Lung microvascular endothelial cell (primary cell): ENCODE data around the gene UPP2. TPM values are rescaled to one million over a fixed set of nuclear protein-coding genes. Genes with fewer than 3 reads are reported as not detected.

ENCODE experiments used
- DNase-seq, 2 donors: peaks; one replicate each; pipeline versions ENCODE4 v3.0.0 to v3.0.0-alpha.2; 2010; ENCODE audit warnings: low read depth in 2 of 2
- total RNA-seq: library from RNA; depleted of rRNA; stranded (reverse); fragments of >200 nt; gene quantifications from 2 replicates; pipeline ENCODE4 v1.2.1, GENCODE V29; 2014

The UPP2 gene
- total RNA-seq, result not detected in 2 replicates

DNA sequence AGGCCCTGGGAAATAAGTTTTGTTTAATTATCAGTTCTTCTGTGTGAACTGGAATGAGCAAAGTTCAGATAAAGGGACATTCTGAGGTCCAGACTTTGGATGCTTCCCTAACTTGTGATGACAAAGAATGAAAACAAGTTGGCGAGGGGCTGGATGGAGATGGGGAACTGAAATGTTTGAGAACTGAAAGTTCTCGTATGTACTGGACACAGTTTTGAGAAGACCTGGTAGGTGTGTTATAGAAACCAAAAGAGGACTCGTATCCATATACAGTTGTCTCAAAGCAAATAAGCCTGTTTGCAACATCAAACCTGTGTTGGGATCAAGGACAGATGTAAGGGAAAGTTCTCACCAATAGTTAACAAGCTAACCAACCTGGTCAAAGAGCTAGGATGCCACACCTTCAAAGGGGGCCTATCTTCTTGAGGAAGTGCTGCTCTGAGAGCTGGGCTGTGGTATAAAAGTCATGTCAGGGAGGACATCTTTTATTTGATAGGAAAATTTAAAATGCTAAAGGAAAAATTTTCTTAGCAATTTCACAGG lies at the start of gene UPP2:
Gene UPP2 (plus strand): TSS at position 493 of the 543 bp plus-strand sequence. CDS start 188 bp downstream, outside the sequence.
- no peak for DNase-seq

DNA sequence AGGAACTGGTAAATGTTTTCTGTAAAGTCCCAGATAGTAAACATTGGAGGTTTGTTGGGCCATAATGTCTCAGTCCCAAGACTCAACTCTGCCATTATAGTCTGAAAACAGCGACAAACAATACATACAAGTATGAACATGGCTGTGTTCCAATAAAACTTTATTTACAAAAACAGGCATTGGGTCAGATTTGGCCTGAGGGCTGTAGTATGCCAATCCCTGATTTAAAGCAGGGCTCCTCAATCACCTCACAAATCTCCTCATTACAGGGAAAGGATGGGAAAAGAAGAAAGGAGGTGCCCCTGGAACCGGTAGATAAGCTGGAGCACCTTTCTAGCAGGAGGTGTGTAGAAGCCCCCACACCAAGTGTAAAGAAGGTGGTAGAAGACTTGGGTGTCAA lies 48.9 kb upstream of the UPP2 start:
- DNase-seq, result no peak

DNA sequence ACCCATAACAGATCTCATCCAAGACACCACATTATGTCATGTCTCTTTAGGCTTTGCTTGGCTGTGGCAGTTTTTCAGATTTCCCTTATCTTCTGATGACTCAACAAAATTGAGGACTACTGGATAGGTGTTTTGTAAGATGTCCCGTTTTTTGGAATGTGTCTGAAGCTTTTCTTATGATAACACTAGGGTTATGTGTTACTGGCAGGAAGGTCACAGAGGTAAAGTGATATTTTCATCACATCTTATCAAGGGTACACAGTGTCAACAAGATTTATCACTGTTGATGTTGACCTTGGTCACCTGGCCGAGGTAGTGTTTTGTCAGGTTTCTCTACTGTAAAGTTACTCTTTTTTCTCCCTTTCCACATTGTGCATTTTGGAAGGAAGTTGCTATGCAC lies 44.8 kb upstream of the UPP2 start:
- no peak for DNase-seq

DNA sequence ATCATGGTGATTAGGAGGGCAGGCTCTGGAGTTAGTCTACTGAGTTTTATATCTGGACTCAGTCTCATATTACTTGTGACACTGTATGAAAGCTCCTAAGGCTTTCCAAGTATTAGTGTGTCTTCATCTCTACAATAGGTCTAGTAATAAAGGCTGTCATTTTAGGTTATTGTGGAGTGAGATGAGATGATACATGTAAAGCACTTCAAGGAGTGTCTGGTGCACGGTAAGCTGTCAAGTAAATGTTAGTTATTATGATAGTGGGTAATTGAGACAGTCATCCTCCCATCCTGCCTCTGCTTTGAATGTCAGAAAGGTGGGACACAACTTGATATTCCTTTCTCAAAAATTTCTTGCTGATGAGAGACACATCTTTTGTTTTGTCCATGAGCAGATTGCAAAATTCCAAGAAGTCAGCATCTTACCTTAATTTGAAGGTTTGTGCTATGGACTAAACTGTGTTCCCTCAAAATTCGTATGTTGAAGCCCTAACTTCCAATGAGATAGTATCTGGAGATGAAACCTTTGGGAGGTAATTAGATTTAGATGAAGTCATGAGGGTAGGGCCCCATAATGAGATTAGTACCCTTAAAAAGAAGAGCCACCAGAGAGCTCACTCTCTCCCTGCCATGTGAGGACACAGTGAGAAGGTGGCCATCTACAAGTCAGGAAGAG lies 41.4 kb upstream of the UPP2 start:
- DNase-seq, result no peak

DNA sequence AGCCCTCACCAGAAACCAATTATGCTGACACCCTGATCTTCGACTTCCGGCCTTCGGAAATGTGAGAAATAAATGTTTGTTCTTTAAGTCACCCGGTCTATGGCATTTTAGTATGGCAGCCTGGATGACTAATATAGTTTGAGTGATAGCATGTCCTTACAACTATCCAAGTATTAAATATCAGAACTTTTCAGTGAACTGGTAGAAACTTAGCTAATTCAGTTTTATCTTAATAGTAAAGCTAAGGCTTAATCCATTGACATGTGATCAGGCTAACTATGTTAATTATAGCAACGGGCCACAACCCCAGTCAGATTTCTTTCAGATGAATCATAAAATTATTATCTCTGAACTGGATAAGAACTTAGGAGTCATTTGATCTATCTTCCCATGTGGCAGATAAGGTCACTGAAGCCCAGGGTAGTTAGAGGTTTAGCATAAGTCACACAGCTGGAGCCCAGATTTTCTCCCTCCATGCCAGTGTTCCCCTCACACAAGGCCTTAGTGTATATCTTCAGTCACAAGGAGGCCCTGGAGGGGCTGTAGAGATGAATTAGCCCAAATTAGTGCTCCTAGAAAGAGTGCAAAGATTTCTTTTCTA lies 40.7 kb upstream of the UPP2 start:
- no peak for DNase-seq

DNA sequence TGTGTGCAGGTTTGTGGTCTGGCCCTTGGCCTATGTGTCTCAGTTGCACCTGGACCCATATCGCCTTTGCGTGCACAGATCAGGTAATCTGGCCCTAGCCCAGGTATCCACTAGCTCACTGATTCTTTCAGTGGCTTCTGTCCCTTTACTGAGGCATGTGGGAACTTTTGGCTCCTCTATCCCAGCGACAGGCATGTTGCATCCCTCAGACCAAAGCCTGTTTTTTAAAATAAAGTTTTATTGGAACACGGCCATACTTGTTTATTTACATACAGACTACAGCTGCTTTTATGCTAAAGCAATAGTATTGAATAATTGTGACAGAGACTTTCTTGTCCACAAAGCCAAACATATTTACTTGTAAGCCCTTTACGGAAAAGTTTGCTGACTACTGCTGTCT lies 39.9 kb upstream of the UPP2 start:
- no peak for DNase-seq

DNA sequence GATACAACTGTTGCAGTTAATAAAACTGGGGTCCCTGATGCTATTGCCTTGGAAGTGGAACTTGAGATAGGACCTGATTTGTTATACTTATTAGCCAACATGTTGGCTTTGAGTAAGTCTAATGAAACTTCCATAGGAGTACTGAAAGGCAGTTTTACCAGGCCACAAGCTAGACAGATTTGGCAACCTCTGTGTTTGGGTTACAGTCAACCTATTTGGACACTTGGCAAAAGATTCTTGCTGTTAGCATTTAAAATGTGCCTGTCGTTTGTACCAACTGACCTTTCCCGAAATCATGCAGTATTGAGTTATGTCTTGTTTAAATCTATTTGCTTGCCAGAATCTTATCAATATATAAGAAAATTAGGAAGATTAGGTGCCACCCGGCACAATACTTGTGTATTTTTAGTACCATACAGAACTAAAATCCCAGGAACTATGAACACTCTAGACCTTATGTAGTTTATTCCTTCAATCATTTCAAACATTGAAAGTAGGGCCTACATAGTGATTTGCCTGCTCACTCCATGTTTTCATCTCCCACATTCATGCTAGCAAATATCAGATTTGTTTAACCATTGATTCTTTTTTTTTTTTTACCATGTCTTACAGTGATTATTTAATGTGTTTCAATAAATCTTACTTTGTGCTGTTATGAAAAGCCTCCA lies 35.5 kb upstream of the UPP2 start:
- DNase-seq, result no peak

DNA sequence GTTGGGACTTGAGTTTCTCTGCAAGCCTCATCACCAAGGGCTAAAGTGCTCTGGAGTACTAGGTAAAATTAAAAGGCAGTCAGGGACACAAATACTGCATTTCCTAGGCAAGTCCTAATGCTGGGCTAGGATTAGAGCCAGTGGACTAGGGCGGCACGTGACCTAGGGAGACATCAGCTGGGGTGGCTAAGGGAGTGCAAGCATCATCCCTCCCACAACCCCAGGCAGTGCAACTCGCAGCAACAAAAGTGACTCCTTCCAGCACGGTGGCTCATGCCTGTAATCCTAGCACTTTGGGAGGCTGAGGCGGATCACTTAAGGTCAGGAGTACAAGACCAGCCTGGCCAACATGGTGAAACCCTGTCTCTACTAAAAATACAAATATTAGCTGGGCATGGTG lies 30.7 kb upstream of the UPP2 start:
- DNase-seq, result no peak

DNA sequence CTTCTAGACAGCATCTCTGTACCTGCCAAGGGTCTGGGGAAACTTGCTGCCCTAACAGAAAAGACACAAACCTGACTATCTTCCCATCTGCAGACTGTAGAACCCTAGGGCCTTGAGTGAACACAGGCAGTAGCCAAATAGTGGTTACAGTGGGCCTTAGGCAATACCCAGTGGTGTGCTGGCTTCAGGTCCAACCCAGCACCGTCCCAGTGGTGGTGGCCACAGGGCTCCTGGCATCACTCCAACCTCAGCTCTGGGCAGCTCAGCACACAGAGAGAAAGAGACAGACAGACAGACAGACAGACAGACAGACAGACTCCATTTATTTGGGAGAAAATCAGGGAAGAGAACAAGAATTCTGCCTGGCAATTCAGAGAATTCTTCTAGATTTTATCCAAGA lies 29.3 kb upstream of the UPP2 start:
- DNase-seq, result no peak

DNA sequence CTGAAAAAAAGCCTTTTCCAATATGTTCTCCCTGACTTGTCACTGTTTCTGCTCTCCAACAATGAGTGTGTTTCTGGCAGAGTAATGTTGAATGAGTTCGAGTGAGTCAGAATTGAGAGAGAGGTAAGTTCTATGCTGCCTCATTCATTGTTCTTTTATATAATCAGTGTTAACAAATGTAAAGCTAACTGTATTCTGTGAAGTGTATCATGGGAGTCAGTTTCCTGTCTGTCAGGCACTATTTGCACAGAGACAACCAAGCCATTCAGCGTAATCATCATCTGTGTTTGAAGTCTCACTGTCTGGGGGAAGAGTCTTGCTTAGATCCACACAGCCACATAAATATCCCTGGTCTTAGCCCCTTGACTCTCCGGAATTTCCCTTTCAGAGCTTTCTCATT lies 22.0 kb upstream of the UPP2 start:
- DNase-seq, result peak in 1 of 2 donors; percentile 7

DNA sequence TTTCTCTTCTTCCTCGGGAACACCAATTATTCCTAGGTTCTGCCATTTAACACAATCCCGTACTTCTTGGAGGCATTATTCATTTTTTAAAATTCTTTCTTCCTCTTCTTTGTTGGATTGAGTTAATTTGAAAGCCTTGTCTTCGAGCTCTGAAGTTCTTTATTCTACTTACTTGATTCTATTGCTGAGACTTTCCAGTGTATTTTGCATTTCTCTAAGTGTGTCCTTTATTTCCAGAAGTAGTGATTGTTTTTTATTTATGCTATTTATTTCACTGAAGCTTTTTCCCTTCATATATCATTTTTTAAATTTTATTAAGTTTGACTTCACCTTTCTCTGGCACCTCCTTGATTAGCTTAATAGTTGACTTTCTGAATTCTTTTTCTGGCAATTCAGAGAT lies 13.6 kb upstream of the UPP2 start:
- DNase-seq, result no peak

DNA sequence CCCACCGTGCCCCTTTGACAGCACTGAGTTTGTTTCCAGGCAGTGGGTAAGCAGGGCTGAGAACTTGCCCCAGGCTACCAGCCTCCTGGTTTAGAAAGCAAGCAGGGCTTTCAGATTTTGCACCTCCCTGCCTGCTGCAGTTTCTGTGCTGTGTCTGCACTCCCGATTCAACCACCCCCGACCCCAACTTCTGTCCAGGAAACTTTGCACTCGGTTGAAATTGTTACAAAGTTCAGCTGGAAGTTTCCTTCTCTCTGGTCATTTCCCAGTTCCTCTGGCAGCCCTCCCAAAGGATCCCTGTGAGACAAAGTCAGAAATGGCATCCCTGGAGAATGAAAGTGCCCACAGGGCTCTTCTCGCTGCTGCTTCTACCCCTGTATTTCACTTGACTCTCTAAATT lies 12.4 kb upstream of the UPP2 start:
- DNase-seq, result no peak

DNA sequence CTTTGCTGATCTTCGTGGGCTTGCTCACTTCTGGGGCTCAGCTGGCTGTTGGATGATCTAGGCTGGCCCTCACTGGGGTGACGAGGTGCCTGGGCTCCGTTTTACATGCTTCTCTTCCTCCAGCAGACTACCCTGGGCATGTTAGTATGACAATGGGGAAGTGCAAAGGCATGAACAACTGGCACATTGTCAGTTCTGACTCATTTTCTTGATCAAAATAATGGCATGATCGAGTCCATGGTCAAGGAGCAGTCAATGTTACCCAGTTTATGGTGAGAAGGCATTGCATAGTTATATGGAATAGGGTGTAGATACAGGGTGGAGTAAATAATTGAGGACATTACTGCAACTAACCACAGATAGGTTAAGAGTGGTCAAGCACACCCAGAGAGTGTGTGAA lies 10.0 kb upstream of the UPP2 start:
- no peak for DNase-seq

DNA sequence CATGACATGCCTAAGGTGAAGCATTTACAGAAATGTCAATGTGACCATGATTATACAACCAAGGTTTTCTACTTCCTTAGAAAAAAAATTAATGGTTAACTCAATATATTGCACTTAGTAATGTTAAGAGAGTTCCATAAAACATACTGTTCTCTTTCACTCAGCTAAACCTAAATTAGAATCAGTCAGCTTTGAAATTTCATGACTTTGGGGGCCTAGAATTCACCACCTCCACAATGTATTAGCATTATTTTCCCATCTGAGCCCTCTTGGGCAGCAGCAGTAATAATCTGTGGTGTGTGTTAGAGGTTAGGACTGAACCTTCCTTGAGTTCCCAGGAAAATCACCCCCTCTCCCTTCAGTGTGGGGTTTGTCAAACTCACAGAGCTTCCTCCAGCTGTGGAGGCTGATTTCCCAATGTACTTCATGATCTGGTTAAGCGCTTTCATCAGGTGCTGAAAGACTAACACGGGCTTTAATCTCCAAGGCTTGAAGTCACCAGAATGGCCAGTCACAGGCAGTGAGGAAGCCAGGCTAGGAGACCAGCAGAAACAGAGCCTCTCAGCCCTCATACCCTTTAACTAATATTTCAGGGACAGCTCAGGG lies 7.1 kb upstream of the UPP2 start:
- DNase-seq, result no peak

DNA sequence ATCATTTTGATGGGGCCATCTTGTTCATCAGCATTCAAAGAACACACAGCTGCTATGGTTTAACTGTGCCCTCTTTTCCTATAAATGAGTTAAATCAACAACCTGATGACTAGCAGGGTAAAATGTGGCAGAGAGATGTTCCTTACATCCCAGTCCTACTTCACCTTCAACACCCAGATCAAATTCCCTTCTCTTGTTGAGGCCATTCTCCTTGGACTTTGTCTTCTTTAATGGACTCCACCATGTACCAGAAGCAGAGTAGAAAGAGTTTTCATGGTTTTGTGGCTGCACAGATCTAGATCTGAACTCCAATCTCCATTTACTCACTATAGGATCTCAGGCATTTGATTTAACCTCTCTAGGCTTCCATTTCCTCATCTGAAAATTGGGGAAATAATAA lies 6.4 kb upstream of the UPP2 start:
- DNase-seq, result no peak

DNA sequence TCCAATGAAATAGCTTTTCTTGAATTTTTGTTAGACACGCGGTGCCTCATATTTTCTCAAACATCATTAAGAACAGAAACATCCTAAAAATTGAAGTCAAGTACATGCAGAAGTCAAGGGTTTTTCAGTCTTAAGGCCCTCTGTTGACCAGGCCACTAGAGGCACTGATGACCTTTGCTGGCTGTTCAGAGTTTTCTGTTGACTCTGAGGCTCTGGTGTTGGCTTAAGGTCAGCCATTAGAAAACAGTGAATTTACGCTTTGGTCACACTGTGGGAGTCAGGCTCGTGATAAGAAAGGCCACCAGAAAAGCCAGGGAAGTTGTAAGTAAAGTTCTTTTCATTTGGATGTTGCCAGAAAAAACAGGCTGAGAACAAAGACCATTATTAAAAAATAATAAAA lies 5.8 kb upstream of the UPP2 start:
- no peak for DNase-seq

DNA sequence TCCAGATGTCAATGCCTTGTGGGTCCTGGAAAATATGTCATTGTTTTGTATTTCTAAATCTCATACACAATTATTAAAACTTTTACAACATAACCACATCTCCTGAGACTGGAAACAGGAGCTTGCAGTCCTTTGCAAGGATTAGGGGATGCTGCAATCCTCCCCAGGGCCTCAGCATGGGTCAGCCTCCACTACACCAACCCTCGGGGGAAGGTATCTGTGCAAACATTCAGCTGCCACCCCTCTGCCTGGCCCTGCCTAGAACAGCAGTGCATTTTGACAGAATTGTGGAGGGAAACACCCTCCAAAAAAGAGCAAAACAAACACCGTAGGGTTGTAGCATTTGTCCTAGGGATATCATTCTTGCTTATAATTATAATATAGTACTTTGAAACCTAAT lies 4.2 kb upstream of the UPP2 start:
- DNase-seq, result no peak

DNA sequence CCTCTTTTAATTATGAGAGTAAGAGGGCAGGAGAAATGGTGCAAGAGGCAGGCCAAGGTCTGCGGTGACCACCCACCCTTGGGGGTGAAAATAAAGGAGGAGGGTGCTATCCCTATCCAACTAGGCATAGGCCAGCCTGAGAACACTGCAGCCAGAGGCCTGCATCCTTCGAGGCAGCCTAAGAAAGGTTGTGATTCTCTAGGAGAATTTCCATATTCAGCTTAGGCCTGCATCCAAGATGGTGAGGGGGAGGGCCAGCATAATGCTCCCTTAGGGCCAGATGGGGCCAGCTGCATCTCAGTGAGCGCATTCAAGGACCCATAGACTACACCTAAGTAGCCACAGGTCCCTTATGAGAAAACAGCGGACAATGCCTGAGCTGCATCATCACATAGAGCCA lies 3.5 kb upstream of the UPP2 start:
- no peak for DNase-seq

DNA sequence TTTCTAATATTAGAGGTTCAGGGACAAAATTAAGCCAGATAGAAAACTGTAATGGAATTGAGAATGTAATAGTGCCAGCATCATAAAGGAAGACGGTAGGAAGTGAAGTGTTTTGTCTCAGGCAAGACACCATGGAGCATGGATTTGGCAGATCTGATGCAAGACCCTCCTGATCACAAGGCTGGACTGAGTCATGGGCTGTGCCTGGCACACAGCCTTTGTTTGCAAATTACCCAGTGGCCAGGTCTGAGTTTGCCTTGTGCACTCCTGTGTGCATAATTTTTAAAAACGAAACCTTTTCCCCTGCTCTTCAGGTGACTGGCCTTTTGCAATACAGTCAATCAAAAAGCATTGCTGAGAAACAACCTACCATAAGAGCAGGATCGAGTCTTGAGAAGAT lies 2.0 kb upstream of the UPP2 start:
- peak in 1 of 2 donors; percentile 2 for DNase-seq

DNA sequence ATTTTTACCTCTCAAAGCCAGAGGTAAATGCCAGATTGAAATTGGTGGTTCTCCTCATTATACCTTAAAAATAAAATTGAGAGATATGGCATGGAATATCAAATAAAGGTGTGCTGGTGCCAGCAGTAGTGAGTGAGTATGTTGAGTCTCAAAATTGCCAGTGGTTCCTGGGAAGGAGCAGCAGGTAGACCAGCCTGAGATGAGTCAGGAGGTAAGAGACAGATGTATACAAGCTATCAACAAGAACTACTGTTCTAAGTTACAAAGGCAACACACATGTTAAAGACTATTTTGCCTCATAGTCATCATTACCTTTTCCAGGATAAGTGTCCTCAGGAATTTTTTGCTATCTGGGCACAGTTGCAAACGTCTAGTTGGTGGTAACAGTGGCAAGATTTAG lies 1.3 kb upstream of the UPP2 start:
- DNase-seq, result no peak

DNA sequence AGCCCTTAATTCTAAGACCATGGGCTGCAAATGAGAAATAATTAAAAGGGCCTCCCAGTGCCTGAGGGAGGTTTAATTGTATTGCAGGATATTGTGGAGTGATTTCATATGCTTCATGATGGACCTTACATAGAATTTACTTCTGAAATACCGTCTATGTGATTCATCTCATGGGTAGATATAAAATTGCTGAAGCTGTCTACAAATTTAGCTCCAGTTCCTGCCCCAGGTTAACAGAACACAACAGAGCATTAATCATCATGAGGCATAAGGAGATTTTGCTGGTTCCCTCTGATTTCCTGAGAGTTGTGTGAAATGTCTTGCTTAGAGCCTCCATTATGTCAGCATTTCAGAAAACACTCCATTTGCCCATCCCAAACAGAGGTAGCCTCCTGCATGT lies 770 bp downstream of the UPP2 start:
- DNase-seq, result peak in 1 of 2 donors; percentile 1

DNA sequence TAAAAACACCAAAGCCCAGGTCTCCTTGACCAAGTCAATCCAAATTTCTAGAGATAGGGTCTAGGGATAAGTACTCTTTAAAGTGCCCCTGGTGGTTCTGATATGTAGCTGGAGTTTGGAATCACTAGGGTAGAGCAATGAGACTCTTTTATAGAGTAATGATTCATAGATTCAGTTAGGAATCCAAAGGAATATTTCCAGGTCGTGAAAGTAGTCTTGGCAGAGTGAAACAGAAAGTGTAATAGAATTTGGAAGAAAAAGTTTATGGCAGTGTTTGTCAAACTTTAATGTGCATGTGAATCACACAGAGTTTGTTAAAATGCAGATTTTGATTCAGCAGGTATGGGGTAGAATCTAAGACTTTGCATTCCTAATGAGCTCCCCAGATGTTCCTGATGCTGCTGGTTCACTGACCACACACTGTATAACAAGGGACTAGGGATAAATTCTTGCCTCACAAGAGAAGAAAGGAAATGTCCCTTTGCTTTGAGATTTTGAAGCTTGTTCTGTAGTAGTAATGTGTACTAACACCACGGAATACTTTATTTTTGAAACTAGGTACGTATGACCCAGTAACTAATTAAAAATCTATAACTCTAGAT lies 1.8 kb downstream of the UPP2 start:
- no peak for DNase-seq
